Calu3 (cell line): ENCODE results near the gene KMT2D. TPM values are rescaled to one million over a fixed set of nuclear protein-coding genes. Genes with fewer than 3 reads are reported as not detected.
A peak's percentile ranks its signal among the peaks of the same experiment; 100 is the strongest.

Experiments used
- BruUV-seq: library from RNA; stranded (reverse); fragments of 400-500 nt; replicated peaks from 2 replicates; lab custom pipeline; 2021; lab: Mats Ljungman, UMichigan
- CTCF ChIA-PET: fragments of 300-600 bp; sonication (Branson Sonifier 250); formaldehyde crosslinking; loops from one replicate; lab custom pipeline; 2022; ENCODE audit warnings: antibody characterized with exemption; lab: Charles Lee
- DNase-seq: peaks from one replicate; pipeline ENCODE4 v3.0.0; 2022
- H3K27ac Mint-ChIP-seq: one replicate; pipeline ENCODE4 v1.8.0; 2022; ENCODE audit warnings: mixed read lengths; ENCODE audit not compliant: unreplicated experiment
- H3K27me3 Mint-ChIP-seq: one replicate; pipeline ENCODE4 v1.8.0; 2022; ENCODE audit warnings: mixed read lengths; ENCODE audit not compliant: unreplicated experiment
- H3K36me3 Mint-ChIP-seq: one replicate; pipeline ENCODE4 v1.8.0; 2022; ENCODE audit warnings: mild to moderate bottlenecking, moderate library complexity, mixed read lengths; ENCODE audit not compliant: insufficient read depth, unreplicated experiment
- H3K4me1 Mint-ChIP-seq: one replicate; pipeline ENCODE4 v1.8.0; 2022; ENCODE audit warnings: mild to moderate bottlenecking, low read depth, mixed read lengths; ENCODE audit not compliant: unreplicated experiment
- H3K4me3 Mint-ChIP-seq: one replicate; pipeline ENCODE4 v1.8.0; 2022; ENCODE audit warnings: mild to moderate bottlenecking, low read depth, moderate library complexity, mixed read lengths; ENCODE audit not compliant: unreplicated experiment
- H3K9me3 Mint-ChIP-seq: one replicate; pipeline ENCODE4 v1.8.0; 2022; ENCODE audit warnings: low read depth, mixed read lengths; ENCODE audit not compliant: unreplicated experiment
- CTCF ChIP-seq: fragments of 200-600 bp; IDR thresholded peaks from one replicate; pipeline ENCODE4 v1.8.0; 2022; ENCODE audit warnings: antibody characterized with exemption; ENCODE audit not compliant: unreplicated experiment
- intact Hi-C: fragments of 100-400 bp; cut with micrococcal nuclease; formaldehyde crosslinking; loops from one replicate; pipeline ENCODE4 v1.10.0; 2022; ENCODE audit not compliant: unreplicated experiment
- total RNA-seq: library from RNA; stranded (reverse); gene quantifications from 2 replicates; pipeline ENCODE4 v1.2.3, GENCODE V29; 2022

Gene KMT2D
- total RNA-seq, 1 experiment from 2014 or later: 72.9 TPM

GRCh38 chr12:49105504-49106084 lies 45.0 kb upstream of the KMT2D start:
- intact Hi-C loops: no loop called here
- H3K4me1 Mint-ChIP-seq: peaks cover 13% of the 10 kb centered on the region
- peak; percentile 49 for DNase-seq
- no peak overlapping the region for H3K27ac Mint-ChIP-seq
- no peak for TF ChIP-seq CTCF
- no peaks in the 10 kb centered on the region for H3K9me3 Mint-ChIP-seq
- no peaks in the 10 kb centered on the region for H3K27me3 Mint-ChIP-seq
- peaks cover 21% of the 10 kb centered on the region for H3K36me3 Mint-ChIP-seq
- no TSS peak for BruUV-seq
- CTCF ChIA-PET: interaction anchor here (0.7 to 2.3 kb wide), 3 partner anchors 12 to 17 kb away, joined by 3 to 8 read pairs (median 4); partner anchors contain the start of gene DHH
- no peak overlapping the region for H3K4me3 Mint-ChIP-seq

- Mint-ChIP-seq H3K4me1 (peaks cover 13% of the 10 kb centered on the region), H3K4me3 (no peak overlapping the region), H3K27me3 (no peaks in the 10 kb centered on the region), H3K36me3 (peaks cover 14% of the 10 kb centered on the region), H3K9me3 (no peaks in the 10 kb centered on the region), H3K27ac (no peak overlapping the region)
- intact Hi-C loops: no loop called here
- no TSS peak for BruUV-seq
- CTCF ChIA-PET: interaction anchor here (0.7 to 2.3 kb wide), 4 partner anchors 9 to 83 kb away, joined by 3 to 8 read pairs (median 4); partner anchors contain the start of gene DHH
- no peak for TF ChIP-seq CTCF
- no peak for DNase-seq
Measured at GRCh38 chr12:49104822-49105221, 44.2 kb upstream of the KMT2D start.

GRCh38 chr12:49100380-49100779 lies 39.8 kb upstream of the KMT2D start:
- peaks cover under 1% of the 10 kb centered on the region for H3K4me1 Mint-ChIP-seq
- H3K27ac Mint-ChIP-seq: no peak overlapping the region
- CTCF ChIA-PET: interaction anchor here (0.6 to 1.5 kb wide), 3 partner anchors 9 to 364 kb away, joined by 4 to 8 read pairs (median 5); partner anchors contain the start of gene LMBR1L
- intact Hi-C loops: no loop called here
- peaks cover 2% of the 10 kb centered on the region for H3K36me3 Mint-ChIP-seq
- no TSS peak for BruUV-seq
- H3K9me3 Mint-ChIP-seq: no peaks in the 10 kb centered on the region
- no peak overlapping the region for H3K4me3 Mint-ChIP-seq
- TF ChIP-seq CTCF: no peak
- no peak for DNase-seq
- peaks cover 7% of the 10 kb centered on the region for H3K27me3 Mint-ChIP-seq

GRCh38 chr12:49098703-49099102 lies 38.1 kb upstream of the KMT2D start:
- H3K4me1 Mint-ChIP-seq: peaks cover 9% of the 10 kb centered on the region
- TF ChIP-seq CTCF: no peak
- no peaks in the 10 kb centered on the region for H3K9me3 Mint-ChIP-seq
- intact Hi-C loops: loop anchor here (2.0 kb wide), 1 partner anchor 34 kb away; no protein-coding TSS in a partner anchor
- DNase-seq: no peak
- no TSS peak for BruUV-seq
- peaks cover 23% of the 10 kb centered on the region for H3K27me3 Mint-ChIP-seq
- CTCF ChIA-PET: interaction anchor here (0.6 to 2.1 kb wide), 3 partner anchors 10 to 103 kb away, joined by 3 to 6 read pairs (median 3); no protein-coding TSS in a partner anchor
- no peak overlapping the region for H3K4me3 Mint-ChIP-seq
- H3K36me3 Mint-ChIP-seq: peaks cover 8% of the 10 kb centered on the region
- no peak overlapping the region for H3K27ac Mint-ChIP-seq
